Stimulated activated CD4-positive, alpha-beta T cell treated with anti-CD3 and anti-CD28 coated beads, Interleukin-15, amount 100 ng/mL, for 24 hours (primary cell): ENCODE data around the gene TPSB2.
"Not testable (repeated sequence)": the region's sequence is repeated elsewhere in the genome, so short reads cannot be mapped to it uniquely, and the experiment has no call there.

Source experiments
- DNase-seq: peaks from one replicate; pipeline ENCODE4 v3.0.0-alpha.2; 2020

TPSB2 gene

GRCh38 chr16:1230084-1230470 lies at the start of gene TPSB2:
TSS of gene TPSB2 (minus strand) at chr16:1230184. CDS start at chr16:1229951, 233 bp downstream.
- not testable (repeated sequence) for DNase-seq

GRCh38 chr16:1279081-1279944 lies 49.3 kb upstream of the TPSB2 start:
- DNase-seq = no peak

- DNase-seq = no peak
These were observed 48.5 kb upstream of the TPSB2 start for GRCh38 chr16:1278477-1278876.

GRCh38 chr16:1277617-1278282 lies 47.8 kb upstream of the TPSB2 start:
- DNase-seq = no peak

GRCh38 chr16:1277151-1277598 lies 47.2 kb upstream of the TPSB2 start:
- no peak for DNase-seq

GRCh38 chr16:1276580-1276878 lies 46.5 kb upstream of the TPSB2 start:
- DNase-seq = no peak

- no peak for DNase-seq
These were observed 46.0 kb upstream of the TPSB2 start for GRCh38 chr16:1275791-1276579.

GRCh38 chr16:1274767-1275166 lies 44.8 kb upstream of the TPSB2 start:
- no peak for DNase-seq

GRCh38 chr16:1273816-1274215 lies 43.8 kb upstream of the TPSB2 start:
- DNase-seq = no peak

- DNase-seq = no peak
These were observed 42.6 kb upstream of the TPSB2 start for GRCh38 chr16:1272453-1273198.

- DNase-seq = not testable (repeated sequence)
These were observed 41.9 kb upstream of the TPSB2 start for GRCh38 chr16:1271724-1272413.

- no peak for DNase-seq
These were observed 41.4 kb upstream of the TPSB2 start for GRCh38 chr16:1271380-1271723.

GRCh38 chr16:1269418-1269817 lies 39.4 kb upstream of the TPSB2 start:
- DNase-seq = not testable (repeated sequence)

GRCh38 chr16:1265826-1266225 lies 35.8 kb upstream of the TPSB2 start:
- DNase-seq = no peak

GRCh38 chr16:1265090-1265630 lies 35.2 kb upstream of the TPSB2 start:
- DNase-seq = no peak

- DNase-seq = no peak
These were observed 34.5 kb upstream of the TPSB2 start for GRCh38 chr16:1264345-1265089.

- no peak for DNase-seq
These were observed 33.8 kb upstream of the TPSB2 start for GRCh38 chr16:1263591-1264344.

- DNase-seq = no peak
These were observed 32.9 kb upstream of the TPSB2 start for GRCh38 chr16:1262846-1263221.

- no peak for DNase-seq
These were observed 32.3 kb upstream of the TPSB2 start for GRCh38 chr16:1262210-1262845.
